Esophagus (tissue), 2 donors: ENCODE results near the gene CSDE1. TPM values are rescaled to one million over a fixed set of nuclear protein-coding genes. Genes with fewer than 3 reads are reported as not detected.

Experiments
- H3K27ac ChIP-seq, 2 donors: one replicate each; pipeline ENCODE4 v1.5.1; 2013; ENCODE audit warnings: low read depth in 2 of 2, mild to moderate bottlenecking in 2 of 2, inconsistent platforms in 1 of 2, low read length in 1 of 2, moderate library complexity in 1 of 2
- H3K27me3 ChIP-seq, 2 donors: one replicate each; pipeline ENCODE4 v1.6.1; 2013; ENCODE audit warnings: low read length in 2 of 2, control low read depth in 1 of 2, mild to moderate bottlenecking in 1 of 2; ENCODE audit not compliant: insufficient read depth in 2 of 2, control insufficient read depth in 1 of 2
- H3K36me3 ChIP-seq, 2 donors: one replicate each; pipeline ENCODE4 v1.6.1; 2013; ENCODE audit warnings: low read length in 1 of 2; ENCODE audit not compliant: control insufficient read depth in 2 of 2, insufficient read depth in 2 of 2
- H3K4me1 ChIP-seq, 2 donors: one replicate each; pipeline ENCODE4 v1.6.1; 2013; ENCODE audit warnings: low read length in 1 of 2; ENCODE audit not compliant: control insufficient read depth in 2 of 2, insufficient read depth in 2 of 2
- H3K4me3 ChIP-seq, 2 donors: one replicate each; pipeline ENCODE4 v1.5.1; 2013; ENCODE audit warnings: low read length in 2 of 2, mild to moderate bottlenecking in 2 of 2, low read depth in 1 of 2, moderate library complexity in 1 of 2
- H3K9me3 ChIP-seq, 2 donors: one replicate each; pipeline ENCODE4 v1.6.1; 2013; ENCODE audit warnings: mild to moderate bottlenecking in 2 of 2, low read depth in 1 of 2, low read length in 1 of 2, moderate library complexity in 1 of 2; ENCODE audit not compliant: control insufficient read depth in 2 of 2, insufficient read depth in 1 of 2
- WGBS, 2 donors: extraction: QIAGEN DNeasy Blood & Tissue Kit; methylation state at CpG; one replicate each; pipeline ENCODE4 v1.1.7; 2013; 5-methylcytosine and 5-hydroxymethylcytosine counted together
- polyA plus RNA-seq, 2 donors: library from polyadenylated mRNA; stranded (reverse); fragments of 200-250 nt; gene quantifications; one replicate each; pipeline ENCODE4 v1.2.3, GENCODE V29; 2013
- donor health status: healthy with polysubstance abuse.
- donor health status: Bipolar disorder and iron deficiency.

The CSDE1 gene
- polyA plus RNA-seq, 2 donors: 77.0 to 146 TPM

DNA sequence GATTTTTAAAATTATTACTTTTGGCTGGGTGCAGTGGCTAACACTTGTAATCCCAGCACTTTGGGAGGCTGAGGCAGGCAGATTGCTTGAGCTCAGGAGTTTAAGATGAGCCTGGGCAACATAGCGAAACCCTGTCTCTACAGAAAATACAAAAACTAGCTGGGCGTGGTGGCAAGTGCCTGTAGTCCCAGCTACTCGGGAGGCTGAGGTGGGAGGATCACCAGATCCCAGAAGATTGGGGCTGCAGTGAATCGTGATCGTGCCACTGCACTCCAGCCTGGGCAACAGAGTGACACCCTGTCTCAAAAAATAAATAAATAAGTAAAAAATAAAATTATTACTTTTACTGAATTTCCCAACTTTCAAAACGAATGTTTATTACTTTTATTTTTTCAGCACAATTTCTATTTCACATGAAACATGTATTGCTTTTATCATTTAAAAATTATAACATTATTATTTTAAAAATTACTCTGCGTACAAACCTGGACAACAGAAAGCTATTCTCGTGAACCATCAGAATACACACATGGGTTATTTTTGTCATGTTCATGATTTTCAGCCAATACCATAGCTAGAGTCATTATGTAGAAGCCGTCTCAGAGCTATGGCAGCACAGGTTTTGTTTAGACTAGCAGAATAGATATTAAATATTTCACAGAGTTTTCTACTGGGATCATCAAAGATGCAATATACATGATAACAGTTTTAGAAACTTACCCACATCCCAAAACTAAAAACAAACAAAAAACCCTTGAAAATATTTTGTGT, 63.1 kb downstream of the CSDE1 start:
- no peaks in the 10 kb centered on the region for H3K36me3 ChIP-seq
- H3K9me3 ChIP-seq: no peaks in the 10 kb centered on the region
- H3K27me3 ChIP-seq: no peaks in the 10 kb centered on the region
- H3K4me3 ChIP-seq: no peak overlapping the region
- H3K27ac ChIP-seq: no peak overlapping the region
- no peaks in the 10 kb centered on the region for H3K4me1 ChIP-seq
- 80 to 84% methylated on average over 9 of the region's 9 CpGs for WGBS, 2 donors

GRCh38 chr1:114692947-114693346, 64.8 kb downstream of the CSDE1 start:
- H3K4me1 ChIP-seq: no peaks in the 10 kb centered on the region
- no peaks in the 10 kb centered on the region for H3K27me3 ChIP-seq
- WGBS, 2 donors: 91 to 97% methylated on average over 3 of the region's 3 CpGs
- H3K4me3 ChIP-seq: no peak overlapping the region
- H3K36me3 ChIP-seq: no peaks in the 10 kb centered on the region
- no peaks in the 10 kb centered on the region for H3K9me3 ChIP-seq
- no peak overlapping the region for H3K27ac ChIP-seq

- WGBS, 2 donors: 72 to 76% methylated on average over 2 of the region's 2 CpGs
Observed at GRCh38 chr1:114691061-114691460, 66.7 kb downstream of the CSDE1 start.

DNA sequence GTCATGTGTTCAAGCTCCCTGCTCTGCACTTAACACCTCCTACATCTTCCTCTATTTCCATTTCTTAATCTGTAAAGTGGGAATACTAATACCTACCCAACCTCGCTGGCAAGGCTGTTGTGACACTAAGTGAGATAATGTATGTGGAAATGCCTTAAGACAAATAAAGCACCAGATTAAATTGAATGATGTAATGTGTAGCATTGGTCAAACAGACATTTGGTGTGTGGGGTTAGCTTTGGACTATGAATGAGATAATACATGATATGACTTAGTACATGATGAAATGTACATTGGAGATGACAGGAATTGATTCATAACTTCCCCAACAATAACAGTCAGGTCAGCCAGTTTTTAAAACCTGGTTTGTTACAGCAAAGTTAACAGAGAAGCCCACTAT, 67.6 kb downstream of the CSDE1 start:
- H3K36me3 ChIP-seq: no peaks in the 10 kb centered on the region
- 60 to 75% methylated on average over 1 of the region's 1 CpG for WGBS, 2 donors
- H3K4me1 ChIP-seq: no peaks in the 10 kb centered on the region
- H3K9me3 ChIP-seq: no peaks in the 10 kb centered on the region
- no peaks in the 10 kb centered on the region for H3K27me3 ChIP-seq
- H3K27ac ChIP-seq: no peak overlapping the region
- no peak overlapping the region for H3K4me3 ChIP-seq

More at GRCh38 chr1:114691061-114691460, 66.7 kb downstream of the CSDE1 start:
- Histone ChIP-seq H3K27me3 (no peaks in the 10 kb centered on the region), H3K4me3 (no peak overlapping the region), H3K9me3 (no peaks in the 10 kb centered on the region), H3K4me1 (no peaks in the 10 kb centered on the region), H3K27ac (no peak overlapping the region), H3K36me3 (no peaks in the 10 kb centered on the region)

- H3K4me3 ChIP-seq: no peak overlapping the region
- no peak overlapping the region for H3K27ac ChIP-seq
- no peaks in the 10 kb centered on the region for H3K9me3 ChIP-seq
- no peaks in the 10 kb centered on the region for H3K27me3 ChIP-seq
- H3K36me3 ChIP-seq: no peaks in the 10 kb centered on the region
- 80 to 81% methylated on average over 4 of the region's 4 CpGs for WGBS, 2 donors
- no peaks in the 10 kb centered on the region for H3K4me1 ChIP-seq
Observed at GRCh38 chr1:114688526-114688925, 69.3 kb downstream of the CSDE1 start.

DNA sequence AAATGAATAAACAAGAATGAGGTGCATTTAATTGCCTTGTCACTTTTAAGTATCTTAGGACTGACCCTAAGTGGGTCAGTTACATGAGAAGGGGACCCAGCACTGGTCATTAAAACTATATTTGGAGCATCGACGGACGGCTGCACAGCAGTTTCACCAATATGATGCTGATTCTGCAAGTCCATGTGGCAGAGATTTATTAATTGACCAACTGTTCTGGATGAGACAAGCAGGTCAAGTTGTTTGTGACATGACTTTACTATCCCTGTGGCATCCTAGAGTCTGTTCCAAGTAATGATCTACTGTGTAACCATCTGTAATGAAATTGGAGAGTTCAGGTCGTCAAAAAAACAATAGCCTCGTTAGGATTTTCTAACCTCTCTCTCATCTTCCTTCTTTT, 71.9 kb downstream of the CSDE1 start:
- Histone ChIP-seq H3K4me1 (no peaks in the 10 kb centered on the region), H3K4me3 (no peak overlapping the region), H3K27me3 (no peaks in the 10 kb centered on the region), H3K9me3 (no peaks in the 10 kb centered on the region), H3K36me3 (no peaks in the 10 kb centered on the region), H3K27ac (no peak overlapping the region)
- WGBS, 2 donors: 82 to 87% methylated on average over 5 of the region's 5 CpGs

DNA sequence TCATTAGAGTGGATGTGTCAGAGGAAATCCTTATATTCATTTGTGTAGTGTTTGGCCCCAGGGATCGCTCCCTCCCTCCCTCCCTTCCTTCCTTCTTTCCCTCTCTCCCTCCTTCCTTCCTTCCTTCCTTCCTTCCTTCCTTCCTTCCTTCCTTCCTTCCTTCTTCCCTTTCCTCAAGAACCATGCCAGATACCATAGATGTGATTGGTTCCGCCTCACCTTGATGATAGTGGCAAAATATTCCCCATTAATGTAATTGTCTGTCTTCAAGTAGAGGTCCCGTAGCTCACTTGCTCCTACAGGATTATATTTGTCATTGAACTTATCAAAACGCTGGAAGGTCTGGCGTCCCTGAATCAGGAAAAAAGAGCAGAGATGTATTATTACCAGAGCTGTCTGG, 80.1 kb downstream of the CSDE1 start:
- H3K9me3 ChIP-seq: no peaks in the 10 kb centered on the region
- H3K27me3 ChIP-seq: no peaks in the 10 kb centered on the region
- WGBS, 2 donors: 75 to 85% methylated on average over 5 of the region's 5 CpGs
- H3K27ac ChIP-seq: no peak overlapping the region
- no peaks in the 10 kb centered on the region for H3K4me1 ChIP-seq
- no peaks in the 10 kb centered on the region for H3K36me3 ChIP-seq
- no peak overlapping the region for H3K4me3 ChIP-seq

DNA sequence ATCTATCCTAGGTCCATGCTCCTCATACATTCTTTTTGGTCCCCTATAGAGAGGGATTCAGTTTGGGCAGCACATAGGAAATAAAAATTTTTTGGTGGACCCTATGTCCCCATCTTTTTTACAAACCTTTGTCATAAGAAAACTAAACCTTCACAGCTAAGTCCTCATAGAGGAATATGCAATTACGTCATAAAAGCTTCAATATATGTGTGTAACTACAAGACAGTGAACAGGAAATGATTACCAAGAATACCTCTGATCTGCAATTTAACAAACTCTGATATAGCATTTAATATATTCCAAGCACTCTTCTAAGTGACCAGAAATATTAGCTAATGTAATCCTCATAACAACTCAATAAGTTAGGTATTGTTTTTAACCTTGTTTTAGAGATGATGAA, 81.7 kb downstream of the CSDE1 start:
- no peaks in the 10 kb centered on the region for H3K9me3 ChIP-seq
- WGBS, 2 donors: 93 to 94% methylated on average over 1 of the region's 1 CpG

GRCh38 chr1:114671939-114672275, 85.9 kb downstream of the CSDE1 start:
- H3K27ac ChIP-seq: peak overlapping the region; percentile 81 to 83
- H3K9me3 ChIP-seq: no peaks in the 10 kb centered on the region
- no peaks in the 10 kb centered on the region for H3K36me3 ChIP-seq
- 47 to 69% methylated on average over 7 of the region's 7 CpGs for WGBS, 2 donors
- no peaks in the 10 kb centered on the region for H3K4me1 ChIP-seq
- no peaks in the 10 kb centered on the region for H3K27me3 ChIP-seq
- no peak overlapping the region for H3K4me3 ChIP-seq

More for the DNA sequence above, 81.7 kb downstream of the CSDE1 start:
- no peaks in the 10 kb centered on the region for H3K4me1 ChIP-seq
- H3K36me3 ChIP-seq: no peaks in the 10 kb centered on the region
- H3K27ac ChIP-seq: no peak overlapping the region
- no peaks in the 10 kb centered on the region for H3K27me3 ChIP-seq
- H3K4me3 ChIP-seq: no peak overlapping the region
